ENCODE measurements around the gene PAQR5. TPM values are rescaled to one million over a fixed set of nuclear protein-coding genes. Genes with fewer than 3 reads are reported as not detected.

Gene PAQR5, protein sequence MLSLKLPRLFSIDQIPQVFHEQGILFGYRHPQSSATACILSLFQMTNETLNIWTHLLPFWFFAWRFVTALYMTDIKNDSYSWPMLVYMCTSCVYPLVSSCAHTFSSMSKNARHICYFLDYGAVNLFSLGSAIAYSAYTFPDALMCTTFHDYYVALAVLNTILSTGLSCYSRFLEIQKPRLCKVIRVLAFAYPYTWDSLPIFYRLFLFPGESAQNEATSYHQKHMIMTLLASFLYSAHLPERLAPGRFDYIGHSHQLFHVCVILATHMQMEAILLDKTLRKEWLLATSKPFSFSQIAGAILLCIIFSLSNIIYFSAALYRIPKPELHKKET
- total RNA-seq (2022): 16.7 and 20.3 TPM in 2 replicates
- Bru-seq, nascent RNA: percentile 46 among the genes with signal in this experiment
- BruChase-seq, experiment 1, labeled RNA remaining after a 6-hour chase: percentile 49 among the genes with signal in this experiment
- BruChase-seq, experiment 2, labeled RNA remaining after a 2-hour chase: percentile 44 among the genes with signal in this experiment
- long read RNA-seq, full-length matches to known transcripts: 10 of 21 reads
- long read RNA-seq, partial matches to known transcripts: 3 of 21 reads
- long read RNA-seq, other reads (novel, unspliced or antisense): 8 of 21 reads

DNA sequence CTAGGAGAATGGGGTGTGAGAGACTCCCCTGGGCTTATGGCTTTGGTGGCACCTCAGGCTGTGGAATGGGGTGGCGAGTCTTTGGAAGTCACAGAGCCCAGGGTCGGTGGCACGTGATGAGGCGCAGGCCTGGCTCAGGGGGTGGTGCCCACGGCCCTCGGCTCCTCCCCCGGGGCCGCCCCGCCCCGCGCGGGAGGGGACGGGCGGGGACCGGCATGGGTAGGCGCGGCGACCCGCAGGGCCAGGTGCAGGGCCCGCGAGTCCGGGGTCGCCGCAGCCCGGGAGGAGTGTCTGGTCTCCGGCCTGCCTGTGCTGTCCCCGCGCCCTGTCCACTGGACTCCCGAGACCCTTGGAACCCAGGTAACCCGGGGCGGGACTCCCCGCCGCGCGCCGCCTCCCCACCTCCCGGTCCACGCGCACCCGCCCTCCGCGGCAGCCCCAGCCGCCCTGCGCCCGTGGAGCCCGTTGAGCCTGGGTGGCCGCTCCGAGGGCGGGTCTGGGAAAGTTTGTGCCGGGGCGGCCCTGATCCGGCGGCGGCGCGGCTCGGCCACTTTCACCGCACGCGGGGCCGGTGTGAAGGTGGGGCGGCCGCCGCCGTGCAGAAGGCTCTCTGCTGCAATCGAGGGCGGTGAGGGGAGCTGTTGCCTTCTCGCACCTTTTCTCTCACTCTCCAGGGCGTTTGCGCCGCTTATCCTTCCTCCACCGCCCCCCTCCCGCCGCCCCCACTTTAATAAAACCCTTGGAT, at the start of gene PAQR5:
TSS of gene PAQR5 (plus strand) at position 216 of the 745 bp plus-strand sequence. CDS start 61,169 bp downstream, outside the sequence.
- BruUV-seq (replicated peaks): no TSS peak
- ChIA-PET CTCF (no interaction called here), POLR2A (interaction anchor here (1.1 to 1.2 kb wide), 2 partner anchors 9 to 88 kb away, joined by 3 read pairs; no protein-coding TSS in a partner anchor)
- H3K9me3 Mint-ChIP-seq (ENCODE audit: unreplicated experiment): no peaks in the 10 kb centered on the region
- peaks cover 25% of the 10 kb centered on the region for H3K4me1 Mint-ChIP-seq (ENCODE audit: insufficient read depth, unreplicated experiment)
- no peaks in the 10 kb centered on the region for H3K27me3 Mint-ChIP-seq (ENCODE audit: insufficient read depth, unreplicated experiment)
- H3K27ac Mint-ChIP-seq (ENCODE audit: low read depth, unreplicated experiment): no peak within 1 kb of the TSS
- TF ChIP-seq, protein P1, sequence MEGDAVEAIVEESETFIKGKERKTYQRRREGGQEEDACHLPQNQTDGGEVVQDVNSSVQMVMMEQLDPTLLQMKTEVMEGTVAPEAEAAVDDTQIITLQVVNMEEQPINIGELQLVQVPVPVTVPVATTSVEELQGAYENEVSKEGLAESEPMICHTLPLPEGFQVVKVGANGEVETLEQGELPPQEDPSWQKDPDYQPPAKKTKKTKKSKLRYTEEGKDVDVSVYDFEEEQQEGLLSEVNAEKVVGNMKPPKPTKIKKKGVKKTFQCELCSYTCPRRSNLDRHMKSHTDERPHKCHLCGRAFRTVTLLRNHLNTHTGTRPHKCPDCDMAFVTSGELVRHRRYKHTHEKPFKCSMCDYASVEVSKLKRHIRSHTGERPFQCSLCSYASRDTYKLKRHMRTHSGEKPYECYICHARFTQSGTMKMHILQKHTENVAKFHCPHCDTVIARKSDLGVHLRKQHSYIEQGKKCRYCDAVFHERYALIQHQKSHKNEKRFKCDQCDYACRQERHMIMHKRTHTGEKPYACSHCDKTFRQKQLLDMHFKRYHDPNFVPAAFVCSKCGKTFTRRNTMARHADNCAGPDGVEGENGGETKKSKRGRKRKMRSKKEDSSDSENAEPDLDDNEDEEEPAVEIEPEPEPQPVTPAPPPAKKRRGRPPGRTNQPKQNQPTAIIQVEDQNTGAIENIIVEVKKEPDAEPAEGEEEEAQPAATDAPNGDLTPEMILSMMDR (IDR thresholded peaks at IDR 0.05; ENCODE audit: unreplicated experiment): no peak
- no peaks in the 10 kb centered on the region for H3K36me3 Mint-ChIP-seq (ENCODE audit: insufficient read depth, unreplicated experiment)
- intact Hi-C loops (cut with micrococcal nuclease): no loop called here
- peak; percentile 56 for DNase-seq (ENCODE audit: unreplicated experiment)
- H3K4me3 Mint-ChIP-seq (ENCODE audit: unreplicated experiment): peak within 1 kb of the TSS; percentile 67

GRCh38 chr15:69253156-69253555, 45.6 kb upstream of the PAQR5 start:
- ChIA-PET POLR2A (interaction anchor here (0.7 to 1.2 kb wide), 3 partner anchors 27 to 132 kb away, joined by 3 to 4 read pairs (median 4); partner anchors contain the start of gene GLCE), CTCF (interaction anchor here (0.6 kb wide), 1 partner anchor 92 kb away, joined by 3 read pairs; no protein-coding TSS in a partner anchor)
- BruUV-seq (replicated peaks): no TSS peak
- Mint-ChIP-seq H3K27me3 (ENCODE audit: insufficient read depth, unreplicated experiment) (no peaks in the 10 kb centered on the region), H3K9me3 (ENCODE audit: unreplicated experiment) (no peaks in the 10 kb centered on the region), H3K4me1 (ENCODE audit: insufficient read depth, unreplicated experiment) (peaks cover 19% of the 10 kb centered on the region), H3K4me3 (ENCODE audit: unreplicated experiment) (peak overlapping the region; percentile 61), H3K36me3 (ENCODE audit: insufficient read depth, unreplicated experiment) (no peaks in the 10 kb centered on the region), H3K27ac (ENCODE audit: low read depth, unreplicated experiment) (peak overlapping the region; percentile 89)
- intact Hi-C loops (cut with micrococcal nuclease): no loop called here
- DNase-seq (ENCODE audit: unreplicated experiment): peak; percentile 93
- TF ChIP-seq, protein P1 (IDR thresholded peaks at IDR 0.05; ENCODE audit: unreplicated experiment): no peak

DNA sequence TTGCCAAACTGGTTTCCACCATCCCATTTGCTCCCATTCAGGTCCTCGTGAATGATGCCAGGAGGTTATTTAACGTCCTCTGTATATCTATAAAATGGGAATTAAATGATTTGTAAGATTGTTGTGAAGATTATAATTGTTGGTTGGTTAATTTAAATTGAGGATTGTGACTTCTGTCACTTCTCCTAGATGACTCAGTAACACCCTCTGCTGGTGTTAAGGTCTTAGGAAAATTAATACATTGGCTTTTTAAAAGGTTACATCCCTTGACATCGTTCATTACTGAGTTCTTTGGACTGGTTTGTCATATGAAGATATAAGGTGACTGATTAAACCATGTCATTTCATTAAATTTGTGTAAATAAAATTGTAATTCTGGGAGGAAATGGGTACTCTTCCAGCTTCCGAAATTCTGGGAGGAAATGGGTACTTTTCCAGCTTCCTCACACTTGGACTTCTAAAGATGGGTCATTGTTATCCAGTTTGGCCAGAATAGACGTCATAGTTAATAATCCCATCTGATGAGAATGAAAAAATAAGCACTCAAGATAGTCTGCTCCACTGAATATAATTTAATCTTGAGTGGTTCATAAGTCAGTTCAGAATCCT, 33.3 kb upstream of the PAQR5 start:
- Mint-ChIP-seq H3K27ac (ENCODE audit: low read depth, unreplicated experiment) (no peak overlapping the region), H3K4me3 (ENCODE audit: unreplicated experiment) (no peak overlapping the region), H3K27me3 (ENCODE audit: insufficient read depth, unreplicated experiment) (no peaks in the 10 kb centered on the region), H3K9me3 (ENCODE audit: unreplicated experiment) (no peaks in the 10 kb centered on the region), H3K4me1 (ENCODE audit: insufficient read depth, unreplicated experiment) (no peaks in the 10 kb centered on the region), H3K36me3 (ENCODE audit: insufficient read depth, unreplicated experiment) (no peaks in the 10 kb centered on the region)
- ChIA-PET CTCF (interaction anchor here (0.5 to 7.4 kb wide), 22 partner anchors 9 to 1781 kb away, joined by 3 to 51 read pairs (median 3); no protein-coding TSS in a partner anchor), POLR2A (interaction anchor here (0.7 to 1.3 kb wide), 4 partner anchors 16 to 188 kb away, joined by 3 to 4 read pairs (median 3); partner anchors contain the start of gene RPLP1)
- intact Hi-C loops (cut with micrococcal nuclease): loop anchor here (1.0 to 10.0 kb wide), 4 partner anchors 103 to 206 kb away; partner anchors contain the start of gene GLCE
- BruUV-seq (replicated peaks): no TSS peak
- TF ChIP-seq, protein P1 (IDR thresholded peaks at IDR 0.05; ENCODE audit: unreplicated experiment): peak; percentile 65
- DNase-seq (ENCODE audit: unreplicated experiment): peak; percentile 63
